NCI-H1930 (cell line): ENCODE measurements around the gene PROKR1.

Source experiments
- DNase-seq, 2 experiments: peaks; one replicate each; lab custom pipeline; 2025; lab: John Stamatoyannopoulos, UW

Gene PROKR1

DNA sequence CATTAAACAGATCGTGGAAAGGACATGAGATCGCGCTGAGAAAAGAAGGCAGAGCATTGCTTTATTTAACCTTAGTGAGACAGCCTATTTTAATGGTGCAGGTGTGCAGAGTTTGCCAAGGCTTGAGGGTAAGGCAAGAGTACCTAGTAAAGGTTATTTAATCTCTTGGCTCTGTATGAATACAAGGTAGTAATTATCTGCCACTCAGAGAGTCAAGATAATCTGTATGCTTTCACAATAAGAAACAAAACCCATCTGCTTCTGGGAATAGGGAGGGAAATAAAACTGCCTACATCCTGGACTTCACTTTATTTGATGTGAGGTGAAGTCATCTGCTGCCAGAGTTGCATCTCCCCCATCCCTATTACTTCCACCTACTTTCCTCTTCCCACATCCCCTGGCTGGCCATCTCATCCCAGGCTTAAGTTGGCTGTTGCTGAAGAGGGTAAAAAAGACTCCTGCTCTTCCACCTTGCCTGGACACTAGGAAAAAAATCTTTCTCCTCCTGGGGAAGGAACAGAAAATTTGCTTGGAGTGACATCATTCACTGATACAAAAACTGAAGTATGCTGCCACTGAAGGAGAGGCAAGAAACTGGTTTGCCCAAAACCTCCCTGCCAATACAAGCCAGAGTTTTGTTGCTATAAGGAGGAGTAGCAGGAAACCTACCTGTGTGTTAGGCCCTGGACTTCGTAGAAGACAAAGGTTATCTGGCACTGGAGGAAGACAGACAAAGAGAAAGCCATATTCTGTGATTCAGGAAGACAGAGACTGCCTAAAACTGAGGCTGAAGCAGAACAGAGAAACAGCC is 55.4 kb downstream of the PROKR1 start:
- peak in 1 of 2 experiments; percentile 1 for DNase-seq

GRCh38 chr2:68700560-68700959 is 57.2 kb downstream of the PROKR1 start:
- DNase-seq = no peak

DNA sequence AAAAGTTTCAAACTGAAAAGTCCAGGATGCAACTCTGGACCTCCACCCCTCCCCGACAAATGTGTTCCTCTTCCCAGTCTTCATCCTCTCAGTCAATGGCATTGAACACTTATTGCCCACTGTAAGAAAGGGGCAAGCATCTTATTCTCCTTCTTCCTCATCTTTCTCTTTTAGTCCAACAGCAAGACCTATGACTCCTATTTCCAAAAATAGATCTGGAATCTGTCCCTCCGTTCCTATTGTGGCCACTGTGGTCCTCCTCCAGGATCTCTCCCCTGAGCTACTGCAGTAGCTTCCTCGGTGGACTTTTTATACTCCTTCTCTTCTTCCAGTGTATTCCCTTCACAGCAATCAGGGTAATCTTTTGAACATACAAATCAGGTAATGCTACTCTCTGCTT is 63.3 kb downstream of the PROKR1 start:
- no peak for DNase-seq
